ENCODE results near the gene SMTNL1. TPM values are rescaled to one million over a fixed set of nuclear protein-coding genes. Genes with fewer than 3 reads are reported as not detected.

The SMTNL1 gene
- total RNA-seq, 4 donors from 2014 or later, result not detected

DNA sequence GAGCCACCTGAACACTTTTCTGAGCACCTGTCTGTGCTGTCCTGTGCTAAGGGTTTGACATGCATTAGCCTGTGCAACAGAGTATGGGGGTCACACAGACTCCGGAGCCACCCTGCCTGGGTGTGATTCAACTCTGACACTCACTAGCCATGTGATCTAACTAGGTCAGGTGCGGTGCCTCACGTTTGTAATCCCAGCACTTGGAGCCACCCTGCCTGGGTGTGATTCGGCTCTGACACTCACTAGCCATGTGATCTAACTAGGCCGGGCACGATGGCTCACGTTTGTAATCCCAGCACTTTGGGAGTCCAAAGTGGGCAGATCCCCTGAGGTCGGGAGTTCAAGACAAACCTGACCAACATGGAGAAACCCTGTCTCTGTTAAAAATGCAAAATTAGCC lies 18.6 kb downstream of the SMTNL1 start:
- no peaks in the 10 kb centered on the region for H3K9me3 ChIP-seq
- TF ChIP-seq, protein P1, sequence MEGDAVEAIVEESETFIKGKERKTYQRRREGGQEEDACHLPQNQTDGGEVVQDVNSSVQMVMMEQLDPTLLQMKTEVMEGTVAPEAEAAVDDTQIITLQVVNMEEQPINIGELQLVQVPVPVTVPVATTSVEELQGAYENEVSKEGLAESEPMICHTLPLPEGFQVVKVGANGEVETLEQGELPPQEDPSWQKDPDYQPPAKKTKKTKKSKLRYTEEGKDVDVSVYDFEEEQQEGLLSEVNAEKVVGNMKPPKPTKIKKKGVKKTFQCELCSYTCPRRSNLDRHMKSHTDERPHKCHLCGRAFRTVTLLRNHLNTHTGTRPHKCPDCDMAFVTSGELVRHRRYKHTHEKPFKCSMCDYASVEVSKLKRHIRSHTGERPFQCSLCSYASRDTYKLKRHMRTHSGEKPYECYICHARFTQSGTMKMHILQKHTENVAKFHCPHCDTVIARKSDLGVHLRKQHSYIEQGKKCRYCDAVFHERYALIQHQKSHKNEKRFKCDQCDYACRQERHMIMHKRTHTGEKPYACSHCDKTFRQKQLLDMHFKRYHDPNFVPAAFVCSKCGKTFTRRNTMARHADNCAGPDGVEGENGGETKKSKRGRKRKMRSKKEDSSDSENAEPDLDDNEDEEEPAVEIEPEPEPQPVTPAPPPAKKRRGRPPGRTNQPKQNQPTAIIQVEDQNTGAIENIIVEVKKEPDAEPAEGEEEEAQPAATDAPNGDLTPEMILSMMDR (IDR thresholded peaks at IDR 0.05), result no peak
- TF ChIP-seq POLR2A (IDR thresholded peaks at IDR 0.05), result no peak
- intact Hi-C loops (cut with DNase I; ENCODE audit: low total_unique reads), result no loop called here
- DNase-seq, result no peak
- no peak overlapping the region for H3K27ac ChIP-seq
- no peak overlapping the region for H3K4me3 ChIP-seq
- H3K4me1 ChIP-seq, result no peaks in the 10 kb centered on the region
- WGBS, 2 donors (ENCODE audit: low coverage in 1 of 2), result 89% methylated on average over 8 of the region's 8 CpGs; no CpG with 5 or more reads in 1 of the 2 donors
- H3K36me3 ChIP-seq, result peaks cover 0 to 46% (median 19%) of the 10 kb centered on the region in 4 donors
- in situ Hi-C loops (cut with MboI; ENCODE audit: low pct_ligation_motif_present in 1 of 4, low pct_unique_long_range_greater_than_20kb in 1 of 4, low sequenced_read_pairs in 3 of 4), result loop anchor here in 1 of 4 donors (25.0 kb wide), 1 partner anchor 256 kb away; no protein-coding TSS in a partner anchor
- H3K27me3 ChIP-seq, result no peaks in the 10 kb centered on the region

DNA sequence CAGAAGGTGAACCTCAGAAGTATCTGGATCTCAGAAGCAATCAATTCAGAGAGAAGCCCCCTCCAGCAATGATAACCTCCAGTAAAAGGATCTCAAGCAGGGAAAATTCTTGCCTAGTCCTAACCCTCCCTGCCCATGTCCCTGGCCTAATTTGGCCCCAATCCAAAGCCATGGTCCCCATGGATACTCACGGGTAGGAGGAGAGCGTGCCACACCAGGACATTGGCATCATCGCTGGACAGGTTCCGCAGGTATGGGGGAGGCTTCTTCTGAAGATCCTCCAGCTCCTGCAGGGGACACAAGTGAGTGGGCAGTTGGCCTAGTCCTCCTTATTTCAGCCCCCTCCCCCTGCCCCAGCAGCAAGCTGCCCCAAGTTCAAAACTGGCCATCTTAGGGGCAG lies 22.8 kb downstream of the SMTNL1 start:
- H3K4me1 ChIP-seq, result peaks cover 0 to 3% (median 0%) of the 10 kb centered on the region in 4 donors
- intact Hi-C loops (cut with DNase I; ENCODE audit: low total_unique reads) (no loop called here), in situ Hi-C loops (cut with MboI; ENCODE audit: low pct_ligation_motif_present in 1 of 4, low pct_unique_long_range_greater_than_20kb in 1 of 4, low sequenced_read_pairs in 3 of 4) (loop anchor here in 2 of 4 donors (10.0 to 25.0 kb wide), 2 partner anchors 85 to 252 kb away; partner anchors contain the start of gene YPEL4 (in 1 of the 2))
- no peak for DNase-seq
- WGBS, 2 donors (ENCODE audit: low coverage in 1 of 2), result 89% methylated on average over 4 of the region's 4 CpGs; no CpG with 5 or more reads in 1 of the 2 donors
- H3K27me3 ChIP-seq, result no peaks in the 10 kb centered on the region
- H3K36me3 ChIP-seq, result peaks cover 0 to 16% (median 7%) of the 10 kb centered on the region in 4 donors
- no peak overlapping the region for H3K27ac ChIP-seq
- TF ChIP-seq, protein P1 (IDR thresholded peaks at IDR 0.05), result no peak
- TF ChIP-seq POLR2AphosphoS5 (IDR thresholded peaks at IDR 0.05) (no peak), EP300 (IDR thresholded peaks at IDR 0.05; ENCODE audit: low read depth) (no peak), POLR2A (IDR thresholded peaks at IDR 0.05) (no peak)
- no peak overlapping the region for H3K4me3 ChIP-seq
- no peaks in the 10 kb centered on the region for H3K9me3 ChIP-seq

GRCh38 chr11:57562596-57562995 lies 25.2 kb downstream of the SMTNL1 start:
- DNase-seq, result no peak
- Histone ChIP-seq H3K27ac (no peak overlapping the region), H3K27me3 (no peaks in the 10 kb centered on the region), H3K9me3 (no peaks in the 10 kb centered on the region), H3K36me3 (peaks cover 0 to 13% (median 5%) of the 10 kb centered on the region in 4 donors), H3K4me1 (peaks cover 9 to 20% (median 10%) of the 10 kb centered on the region in 4 donors), H3K4me3 (no peak overlapping the region)
- in situ Hi-C loops (cut with MboI; ENCODE audit: low pct_ligation_motif_present in 1 of 4, low pct_unique_long_range_greater_than_20kb in 1 of 4, low sequenced_read_pairs in 3 of 4) (loop anchor here in 2 of 4 donors (10.0 to 25.0 kb wide), 2 partner anchors 82 to 250 kb away; partner anchors contain the start of gene YPEL4 (in 1 of the 2)), intact Hi-C loops (cut with DNase I; ENCODE audit: low total_unique reads) (no loop called here)
- no peak for TF ChIP-seq EP300 (IDR thresholded peaks at IDR 0.05; ENCODE audit: low read depth)
- TF ChIP-seq POLR2A (IDR thresholded peaks at IDR 0.05), result no peak
- TF ChIP-seq POLR2AphosphoS5 (IDR thresholded peaks at IDR 0.05), result no peak
- TF ChIP-seq, protein P1 (IDR thresholded peaks at IDR 0.05), result no peak
- WGBS, 2 donors (ENCODE audit: low coverage in 1 of 2), result 65 to 80% methylated on average over 1 to 4 of the region's 4 CpGs

DNA sequence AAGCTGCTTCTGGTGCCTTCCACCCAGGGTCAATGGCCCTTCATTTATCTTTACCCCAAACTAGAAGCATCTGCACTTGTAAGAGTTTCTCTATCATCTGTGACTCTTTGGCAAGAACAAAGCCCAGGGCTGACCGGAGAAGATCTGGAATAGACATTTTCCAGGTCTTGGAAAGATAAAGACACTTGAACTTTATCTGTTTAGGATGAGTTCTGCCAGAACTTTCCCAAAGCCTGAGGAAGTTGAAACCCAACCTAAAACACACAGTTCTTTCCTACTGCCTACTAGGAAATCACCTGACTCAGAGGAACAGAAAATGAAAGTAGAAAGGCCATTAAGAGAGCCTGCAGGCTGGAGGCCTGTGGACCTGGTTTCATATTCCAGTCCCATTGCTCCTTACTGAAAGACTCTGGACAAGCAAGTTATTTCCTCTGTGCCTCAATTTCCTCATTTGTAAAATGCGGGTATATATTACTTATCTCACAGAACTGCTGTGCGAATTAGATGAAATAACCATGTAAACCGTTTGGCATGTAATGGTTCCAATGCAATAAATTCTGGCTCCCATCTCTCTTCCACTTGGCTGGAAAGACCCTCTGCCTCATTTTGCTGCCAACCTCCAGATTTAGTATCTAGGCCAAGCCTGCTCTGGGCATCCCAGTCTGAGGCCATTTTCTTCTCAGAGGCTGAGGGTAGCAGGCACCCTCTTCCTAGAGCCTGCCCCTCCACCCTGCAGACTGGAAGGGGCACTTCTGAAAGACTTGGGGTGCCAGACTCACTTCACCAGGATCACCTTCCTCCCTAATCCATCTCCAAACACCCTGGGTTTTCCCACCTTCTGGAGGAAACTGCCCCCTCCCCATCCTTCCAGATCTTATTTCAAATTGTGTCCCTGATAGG lies 28.9 kb downstream of the SMTNL1 start:
- Histone ChIP-seq H3K4me1 (peaks cover 10 to 27% (median 16%) of the 10 kb centered on the region in 4 donors), H3K36me3 (no peaks in the 10 kb centered on the region), H3K4me3 (peak overlapping the region; percentile 2 to 81 (median 76)), H3K27me3 (no peaks in the 10 kb centered on the region), H3K27ac (peak overlapping the region; percentile 82 to 90 (median 88)), H3K9me3 (no peaks in the 10 kb centered on the region)
- peak; percentile 57 for DNase-seq
- 11 to 20% methylated on average over 1 to 4 of the region's 4 CpGs for WGBS, 2 donors (ENCODE audit: low coverage in 1 of 2)
- TF ChIP-seq, protein P1 (IDR thresholded peaks at IDR 0.05), result no peak
- TF ChIP-seq POLR2AphosphoS5 (IDR thresholded peaks at IDR 0.05), result peak in 2 of 3 donors; percentile 35 to 49
- TF ChIP-seq POLR2A (IDR thresholded peaks at IDR 0.05), result no peak
- TF ChIP-seq EP300 (IDR thresholded peaks at IDR 0.05; ENCODE audit: low read depth), result no peak
- in situ Hi-C loops (cut with MboI; ENCODE audit: low pct_ligation_motif_present in 1 of 4, low pct_unique_long_range_greater_than_20kb in 1 of 4, low sequenced_read_pairs in 3 of 4) (loop anchor here in 2 of 4 donors (10.0 to 25.0 kb wide), 2 partner anchors 79 to 246 kb away; partner anchors contain the start of gene YPEL4 (in 1 of the 2)), intact Hi-C loops (cut with DNase I; ENCODE audit: low total_unique reads) (no loop called here)
